Breast epithelium (tissue), 3 donors: ENCODE measurements around the gene NUMA1.

ENCODE experiments used
- CTCF ChIP-seq, 3 donors: fragments of 450-650 bp; IDR thresholded peaks; one replicate each; pipeline ENCODE4 v1.5.1; 2016 to 2017; ENCODE audit warnings: antibody characterized with exemption in 3 of 3, mild to moderate bottlenecking in 3 of 3, moderate library complexity in 3 of 3
- POLR2A ChIP-seq: fragments of 450-650 bp; IDR thresholded peaks from one replicate; pipeline ENCODE4 v1.6.1; 2016; ENCODE audit warnings: antibody characterized with exemption, mild to moderate bottlenecking, moderate library complexity

DNA sequence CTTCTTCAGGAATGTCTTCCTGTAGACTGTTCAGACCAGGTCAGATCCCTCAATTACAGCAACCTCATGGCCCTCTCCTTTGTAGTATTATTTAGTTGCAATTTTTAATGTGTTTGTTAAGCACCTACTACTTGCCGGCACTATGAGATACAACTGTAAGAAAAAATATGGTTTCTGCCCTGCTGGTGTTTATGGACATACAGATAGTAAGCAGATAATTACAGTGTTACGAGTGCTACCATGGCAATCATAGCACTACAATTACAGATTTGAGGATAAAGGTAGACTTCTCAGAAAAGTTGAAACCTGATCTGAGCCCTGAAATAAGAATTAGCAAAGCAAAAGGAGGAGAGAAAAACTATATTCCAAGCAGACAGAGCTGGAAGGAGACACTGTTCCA, 3.1 kb upstream of the NUMA1 start:
- TF ChIP-seq CTCF (IDR thresholded peaks at IDR 0.05) (no peak), POLR2A (no peak)
